ENCODE data around the gene SLC9A9. TPM values are rescaled to one million over a fixed set of nuclear protein-coding genes. Genes with fewer than 3 reads are reported as not detected.

SLC9A9 gene
- total RNA-seq, 1 experiment from 2014 or later, result not detected

DNA sequence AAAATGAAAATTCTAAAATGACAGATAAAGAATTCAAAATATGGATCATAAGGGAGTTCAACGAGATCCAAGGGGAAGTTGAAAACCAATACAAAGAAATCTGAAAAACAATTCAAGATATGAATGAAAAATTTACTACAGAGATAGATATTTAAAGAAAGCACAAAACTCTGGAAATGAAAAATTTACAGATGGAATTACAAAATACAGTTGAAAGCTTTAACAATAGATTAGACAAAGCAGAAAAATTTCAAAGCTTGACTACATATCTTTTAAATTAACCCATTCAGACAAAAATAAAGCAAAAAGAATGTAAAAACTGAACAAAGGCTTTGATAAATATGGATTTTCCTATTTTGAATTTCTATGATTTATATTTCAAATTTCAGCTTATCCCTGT lies 211.1 kb downstream of the SLC9A9 start:
- intact Hi-C loops (cut with micrococcal nuclease; ENCODE audit: unreplicated experiment), result no loop called here
- Histone ChIP-seq H3K9me3 (peaks cover 10% of the 10 kb centered on the region; the same call in 1 of the 2 replicates), H3K27me3 (replicated peaks; ENCODE audit: control insufficient read depth, insufficient read depth, low read length) (no peaks in the 10 kb centered on the region), H3K4me1 (no peaks in the 10 kb centered on the region), H3K4me3 (ENCODE audit: low read depth, low read length) (no peak overlapping the region), H3K36me3 (ENCODE audit: control insufficient read depth, insufficient read depth, low read length) (no peaks in the 10 kb centered on the region)
- ChIA-PET POLR2A (no interaction called here), CTCF (no interaction called here)
- BruUV-seq (replicated peaks), result no TSS peak
- no peaks in the 10 kb centered on the region for H3K9me3 Mint-ChIP-seq (ENCODE audit: unreplicated experiment)
- no peaks in the 10 kb centered on the region for H3K36me3 Mint-ChIP-seq (ENCODE audit: insufficient read depth, unreplicated experiment)
- no peaks in the 10 kb centered on the region for H3K4me1 Mint-ChIP-seq (ENCODE audit: low read depth, unreplicated experiment)
- H3K4me3 Mint-ChIP-seq (ENCODE audit: unreplicated experiment), result no peak overlapping the region
- no peak for DNase-seq
- peaks cover 7% of the 10 kb centered on the region for H3K27me3 Mint-ChIP-seq (ENCODE audit: insufficient read depth, unreplicated experiment)
- no peak overlapping the region for H3K27ac Mint-ChIP-seq (ENCODE audit: unreplicated experiment)
- no peak for TF ChIP-seq CTCF (IDR thresholded peaks at IDR 0.05; ENCODE audit: insufficient read depth in 1 of 2, low read depth in 1 of 2, low read length in 1 of 2, severe bottlenecking in 1 of 2, unreplicated experiment in 1 of 2)

DNA sequence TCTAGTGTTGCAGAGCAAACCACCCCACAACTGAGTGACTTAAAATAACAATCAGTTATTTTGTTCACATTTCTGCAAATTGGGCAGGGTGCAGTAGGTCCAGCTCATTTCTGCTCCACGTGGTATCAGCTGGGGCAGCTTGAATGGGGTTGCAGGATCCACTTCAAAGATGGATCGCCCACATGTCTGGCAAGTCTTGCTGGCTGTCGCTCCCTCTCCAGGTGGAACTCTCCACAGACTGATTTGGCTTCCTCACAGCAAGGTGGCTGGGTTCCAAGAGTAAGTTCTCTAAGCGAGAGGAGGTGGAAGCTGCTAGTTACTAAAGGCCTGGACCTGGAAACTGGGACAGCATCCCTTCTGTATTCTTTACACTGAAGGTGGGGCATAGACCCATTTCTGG lies 213.3 kb downstream of the SLC9A9 start:
- DNase-seq, result no peak
- no peak overlapping the region for H3K4me3 Mint-ChIP-seq (ENCODE audit: unreplicated experiment)
- H3K36me3 ChIP-seq (ENCODE audit: control insufficient read depth, insufficient read depth, low read length), result no peaks in the 10 kb centered on the region
- BruUV-seq (replicated peaks), result no TSS peak
- POLR2A ChIA-PET, result no interaction called here
- no peaks in the 10 kb centered on the region for H3K9me3 Mint-ChIP-seq (ENCODE audit: unreplicated experiment)
- no peak for TF ChIP-seq CTCF (IDR thresholded peaks at IDR 0.05; ENCODE audit: insufficient read depth in 1 of 2, low read depth in 1 of 2, low read length in 1 of 2, severe bottlenecking in 1 of 2, unreplicated experiment in 1 of 2)
- no peaks in the 10 kb centered on the region for H3K27me3 ChIP-seq (replicated peaks; ENCODE audit: control insufficient read depth, insufficient read depth, low read length)
- intact Hi-C loops (cut with micrococcal nuclease; ENCODE audit: unreplicated experiment), result no loop called here
- H3K27ac Mint-ChIP-seq (ENCODE audit: unreplicated experiment), result no peak overlapping the region
- no peaks in the 10 kb centered on the region for H3K4me1 Mint-ChIP-seq (ENCODE audit: low read depth, unreplicated experiment)
- H3K4me3 ChIP-seq (ENCODE audit: low read depth, low read length), result no peak overlapping the region
- peaks cover 9% of the 10 kb centered on the region for H3K27me3 Mint-ChIP-seq (ENCODE audit: insufficient read depth, unreplicated experiment)
- CTCF ChIA-PET, result no interaction called here
- H3K4me1 ChIP-seq, result no peaks in the 10 kb centered on the region
- H3K9me3 ChIP-seq, result peaks cover 10% of the 10 kb centered on the region; the same call in 1 of the 2 replicates
- H3K36me3 Mint-ChIP-seq (ENCODE audit: insufficient read depth, unreplicated experiment), result no peaks in the 10 kb centered on the region

DNA sequence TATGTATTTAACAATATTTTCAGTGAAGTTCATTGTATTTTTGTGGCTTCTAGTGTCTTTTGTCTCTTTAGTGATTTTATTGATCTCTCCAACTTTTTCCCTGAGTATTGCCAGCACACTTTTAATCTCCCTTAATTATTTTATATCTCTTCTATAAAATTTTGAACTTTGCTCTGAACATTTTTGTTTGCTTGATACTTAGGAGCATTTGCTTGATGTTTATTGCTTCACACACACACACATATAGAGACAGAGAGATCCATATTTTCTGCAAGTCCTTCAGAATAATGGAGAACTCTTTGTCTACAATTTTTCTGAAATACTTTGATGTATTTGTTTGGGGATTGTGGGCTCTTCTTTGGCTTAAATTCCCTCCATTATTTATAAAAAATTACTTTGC lies 213.8 kb downstream of the SLC9A9 start:
- no peaks in the 10 kb centered on the region for H3K4me1 Mint-ChIP-seq (ENCODE audit: low read depth, unreplicated experiment)
- no peaks in the 10 kb centered on the region for H3K27me3 ChIP-seq (replicated peaks; ENCODE audit: control insufficient read depth, insufficient read depth, low read length)
- ChIA-PET POLR2A (no interaction called here), CTCF (no interaction called here)
- no peak for DNase-seq
- H3K4me1 ChIP-seq, result no peaks in the 10 kb centered on the region
- peaks cover 10% of the 10 kb centered on the region; the same call in 1 of the 2 replicates for H3K9me3 ChIP-seq
- H3K9me3 Mint-ChIP-seq (ENCODE audit: unreplicated experiment), result no peaks in the 10 kb centered on the region
- no peak overlapping the region for H3K27ac Mint-ChIP-seq (ENCODE audit: unreplicated experiment)
- no peaks in the 10 kb centered on the region for H3K36me3 ChIP-seq (ENCODE audit: control insufficient read depth, insufficient read depth, low read length)
- no TSS peak for BruUV-seq (replicated peaks)
- H3K27me3 Mint-ChIP-seq (ENCODE audit: insufficient read depth, unreplicated experiment), result peaks cover 9% of the 10 kb centered on the region
- H3K36me3 Mint-ChIP-seq (ENCODE audit: insufficient read depth, unreplicated experiment), result no peaks in the 10 kb centered on the region
- intact Hi-C loops (cut with micrococcal nuclease; ENCODE audit: unreplicated experiment), result no loop called here
- H3K4me3 Mint-ChIP-seq (ENCODE audit: unreplicated experiment), result no peak overlapping the region
- no peak for TF ChIP-seq CTCF (IDR thresholded peaks at IDR 0.05; ENCODE audit: insufficient read depth in 1 of 2, low read depth in 1 of 2, low read length in 1 of 2, severe bottlenecking in 1 of 2, unreplicated experiment in 1 of 2)
- no peak overlapping the region for H3K4me3 ChIP-seq (ENCODE audit: low read depth, low read length)
